SK-N-SH treated with all-trans-retinoic acid at 6 μM for 48 hours (cell line): ENCODE measurements around the gene CALCOCO1.

Experiments
- ATAC-seq: fragments of 200-7000 bp; cut with Tn5 transposase; 3 replicates; pipeline ENCODE4 v1.9.1; 2020; ENCODE audit warnings: mild to moderate bottlenecking, moderate library complexity
- ARNTL ChIP-seq: fragments of 450-650 bp; formaldehyde crosslinking; IDR thresholded peaks from 2 replicates; pipeline ENCODE4 v1.5.0; 2020; ENCODE audit warnings: low read depth, mild to moderate bottlenecking, moderate library complexity, borderline replicate concordance
- BACH2 ChIP-seq: fragments of 250-450 bp; sonication (Bioruptor Pico); IDR thresholded peaks from 2 replicates; pipeline ENCODE4 v1.9.0; 2021; ENCODE audit warnings: mild to moderate bottlenecking, borderline replicate concordance
- CSDC2 ChIP-seq: fragments of 250-450 bp; sonication (Bioruptor Pico); IDR thresholded peaks from 2 replicates; pipeline ENCODE4 v1.5.0; 2020; ENCODE audit warnings: mild to moderate bottlenecking, moderate library complexity
- CSRNP3 ChIP-seq: fragments of 250-450 bp; sonication (Bioruptor Pico); IDR thresholded peaks from 2 replicates; pipeline ENCODE4 v1.5.1; 2021; ENCODE audit warnings: mild to moderate bottlenecking, moderate library complexity
- ESRRG ChIP-seq: fragments of 250-450 bp; sonication (Bioruptor Pico); IDR thresholded peaks from 2 replicates; pipeline ENCODE4 v1.6.1; 2021; ENCODE audit warnings: mild to moderate bottlenecking
- GLIS3 ChIP-seq: fragments of 250-450 bp; sonication (Bioruptor Pico); IDR thresholded peaks from 2 replicates; pipeline ENCODE4 v1.5.0; 2020; ENCODE audit warnings: mild to moderate bottlenecking, moderate library complexity
- ISL1 ChIP-seq: fragments of 250-450 bp; sonication (Bioruptor Pico); IDR thresholded peaks from 2 replicates; pipeline ENCODE4 v2.1.2; 2022; ENCODE audit warnings: mild to moderate bottlenecking, moderate library complexity
- OSR1 ChIP-seq: fragments of 250-450 bp; sonication (Bioruptor Pico); IDR thresholded peaks from 2 replicates; pipeline ENCODE4 v1.8.0; 2022; ENCODE audit warnings: moderate library complexity, mild to moderate bottlenecking, inconsistent platforms
- POU6F1 ChIP-seq: fragments of 250-450 bp; sonication (Bioruptor Pico); IDR thresholded peaks from 2 replicates; pipeline ENCODE4 v1.8.0; 2021; ENCODE audit warnings: low read depth, mild to moderate bottlenecking, moderate library complexity, borderline replicate concordance
- PPARA ChIP-seq: fragments of 250-450 bp; sonication (Bioruptor Pico); IDR thresholded peaks from 2 replicates; pipeline ENCODE4 v1.5.0; 2020; ENCODE audit warnings: mild to moderate bottlenecking, borderline replicate concordance
- RARB ChIP-seq: fragments of 250-450 bp; sonication (Bioruptor Pico); IDR thresholded peaks from 2 replicates; pipeline ENCODE4 v1.8.0; 2021; ENCODE audit warnings: mild to moderate bottlenecking, moderate library complexity
- SNAI2 ChIP-seq: fragments of 250-450 bp; sonication (Bioruptor Pico); IDR thresholded peaks from 2 replicates; pipeline ENCODE4 v1.5.0; 2020; ENCODE audit warnings: mild to moderate bottlenecking, moderate library complexity
- TCF4 ChIP-seq: fragments of 250-450 bp; sonication (Bioruptor Pico); IDR thresholded peaks from 2 replicates; pipeline ENCODE4 v1.8.0; 2021; ENCODE audit warnings: mild to moderate bottlenecking, moderate library complexity, borderline replicate concordance
- TOX ChIP-seq: fragments of 250-450 bp; sonication (Bioruptor Pico); IDR thresholded peaks from 2 replicates; pipeline ENCODE4 v1.8.0; 2021; ENCODE audit warnings: mild to moderate bottlenecking, moderate library complexity, borderline replicate concordance
- ZC3H10 ChIP-seq: fragments of 250-450 bp; sonication (Bioruptor Pico); IDR thresholded peaks from 2 replicates; pipeline ENCODE4 v1.5.1; 2021; ENCODE audit warnings: mild to moderate bottlenecking, moderate library complexity
- ZFP3 ChIP-seq: fragments of 250-450 bp; sonication (Bioruptor Pico); IDR thresholded peaks from 2 replicates; pipeline ENCODE4 v1.5.0; 2020; ENCODE audit warnings: mild to moderate bottlenecking, moderate library complexity
- ZFP30 ChIP-seq: fragments of 450-650 bp; formaldehyde crosslinking; IDR thresholded peaks from 2 replicates; pipeline ENCODE4 v1.5.0; 2022; ENCODE audit warnings: mild to moderate bottlenecking, moderate library complexity
- ZNF565 ChIP-seq: fragments of 450-650 bp; formaldehyde crosslinking; conservative IDR thresholded peaks from 2 replicates; pipeline ENCODE4 v1.5.0; 2020; ENCODE audit warnings: low read depth, mild to moderate bottlenecking, moderate library complexity
- ZNF70 ChIP-seq: fragments of 450-650 bp; formaldehyde crosslinking; IDR thresholded peaks from 2 replicates; pipeline ENCODE4 v1.5.0; 2020; ENCODE audit warnings: mild to moderate bottlenecking, moderate library complexity
- TF ChIP-seq, protein P1 (sequence below): fragments of 250-450 bp; sonication (Bioruptor Pico); IDR thresholded peaks from 2 replicates; pipeline ENCODE4 v1.5.0; 2020; ENCODE audit warnings: mild to moderate bottlenecking, moderate library complexity
- TF ChIP-seq, protein P2 (sequence below): fragments of 250-450 bp; sonication (Bioruptor Pico); IDR thresholded peaks from 2 replicates; pipeline ENCODE4 v1.8.0; 2020; ENCODE audit warnings: mild to moderate bottlenecking, moderate library complexity, borderline replicate concordance
- TF ChIP-seq, protein P3 (sequence below): fragments of 250-450 bp; sonication (Bioruptor Pico); IDR thresholded peaks from 2 replicates; pipeline ENCODE4 v1.5.1; 2020; ENCODE audit warnings: low read depth, mild to moderate bottlenecking, moderate library complexity

CALCOCO1 gene

GRCh38 chr12:53761306-53761705 is 34.1 kb upstream of the CALCOCO1 start:
- TF ChIP-seq ZNF565 (CRISPR knock-in tag), result no peak
- TF ChIP-seq, protein P1, sequence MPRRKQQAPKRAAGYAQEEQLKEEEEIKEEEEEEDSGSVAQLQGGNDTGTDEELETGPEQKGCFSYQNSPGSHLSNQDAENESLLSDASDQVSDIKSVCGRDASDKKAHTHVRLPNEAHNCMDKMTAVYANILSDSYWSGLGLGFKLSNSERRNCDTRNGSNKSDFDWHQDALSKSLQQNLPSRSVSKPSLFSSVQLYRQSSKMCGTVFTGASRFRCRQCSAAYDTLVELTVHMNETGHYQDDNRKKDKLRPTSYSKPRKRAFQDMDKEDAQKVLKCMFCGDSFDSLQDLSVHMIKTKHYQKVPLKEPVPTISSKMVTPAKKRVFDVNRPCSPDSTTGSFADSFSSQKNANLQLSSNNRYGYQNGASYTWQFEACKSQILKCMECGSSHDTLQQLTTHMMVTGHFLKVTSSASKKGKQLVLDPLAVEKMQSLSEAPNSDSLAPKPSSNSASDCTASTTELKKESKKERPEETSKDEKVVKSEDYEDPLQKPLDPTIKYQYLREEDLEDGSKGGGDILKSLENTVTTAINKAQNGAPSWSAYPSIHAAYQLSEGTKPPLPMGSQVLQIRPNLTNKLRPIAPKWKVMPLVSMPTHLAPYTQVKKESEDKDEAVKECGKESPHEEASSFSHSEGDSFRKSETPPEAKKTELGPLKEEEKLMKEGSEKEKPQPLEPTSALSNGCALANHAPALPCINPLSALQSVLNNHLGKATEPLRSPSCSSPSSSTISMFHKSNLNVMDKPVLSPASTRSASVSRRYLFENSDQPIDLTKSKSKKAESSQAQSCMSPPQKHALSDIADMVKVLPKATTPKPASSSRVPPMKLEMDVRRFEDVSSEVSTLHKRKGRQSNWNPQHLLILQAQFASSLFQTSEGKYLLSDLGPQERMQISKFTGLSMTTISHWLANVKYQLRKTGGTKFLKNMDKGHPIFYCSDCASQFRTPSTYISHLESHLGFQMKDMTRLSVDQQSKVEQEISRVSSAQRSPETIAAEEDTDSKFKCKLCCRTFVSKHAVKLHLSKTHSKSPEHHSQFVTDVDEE, result no peak
- ATAC-seq, result no peak

GRCh38 chr12:53759261-53759660 is 32.0 kb upstream of the CALCOCO1 start:
- no peak for ATAC-seq
- TF ChIP-seq CSDC2 (CRISPR knock-in tag), result no peak
- TF ChIP-seq OSR1 (CRISPR knock-in tag), result no peak
- TF ChIP-seq SNAI2 (CRISPR knock-in tag), result no peak
- no peak for TF ChIP-seq TOX (CRISPR knock-in tag)
- no peak for TF ChIP-seq ISL1
- no peak for TF ChIP-seq BACH2 (CRISPR knock-in tag)
- no peak for TF ChIP-seq ZC3H10 (CRISPR knock-in tag)
- TF ChIP-seq ESRRG (CRISPR knock-in tag), result no peak
- no peak for TF ChIP-seq RARB (CRISPR knock-in tag)
- no peak for TF ChIP-seq ARNTL (CRISPR knock-in tag)
- TF ChIP-seq, protein P2, sequence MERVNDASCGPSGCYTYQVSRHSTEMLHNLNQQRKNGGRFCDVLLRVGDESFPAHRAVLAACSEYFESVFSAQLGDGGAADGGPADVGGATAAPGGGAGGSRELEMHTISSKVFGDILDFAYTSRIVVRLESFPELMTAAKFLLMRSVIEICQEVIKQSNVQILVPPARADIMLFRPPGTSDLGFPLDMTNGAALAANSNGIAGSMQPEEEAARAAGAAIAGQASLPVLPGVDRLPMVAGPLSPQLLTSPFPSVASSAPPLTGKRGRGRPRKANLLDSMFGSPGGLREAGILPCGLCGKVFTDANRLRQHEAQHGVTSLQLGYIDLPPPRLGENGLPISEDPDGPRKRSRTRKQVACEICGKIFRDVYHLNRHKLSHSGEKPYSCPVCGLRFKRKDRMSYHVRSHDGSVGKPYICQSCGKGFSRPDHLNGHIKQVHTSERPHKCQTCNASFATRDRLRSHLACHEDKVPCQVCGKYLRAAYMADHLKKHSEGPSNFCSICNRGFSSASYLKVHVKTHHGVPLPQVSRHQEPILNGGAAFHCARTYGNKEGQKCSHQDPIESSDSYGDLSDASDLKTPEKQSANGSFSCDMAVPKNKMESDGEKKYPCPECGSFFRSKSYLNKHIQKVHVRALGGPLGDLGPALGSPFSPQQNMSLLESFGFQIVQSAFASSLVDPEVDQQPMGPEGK (CRISPR knock-in tag), result no peak
- TF ChIP-seq ZFP3 (CRISPR knock-in tag), result no peak
- no peak for TF ChIP-seq ZFP30 (CRISPR knock-in tag)
- no peak for TF ChIP-seq CSRNP3 (CRISPR knock-in tag)
- no peak for TF ChIP-seq TCF4
- TF ChIP-seq GLIS3 (CRISPR knock-in tag), result no peak
- TF ChIP-seq, protein P3, sequence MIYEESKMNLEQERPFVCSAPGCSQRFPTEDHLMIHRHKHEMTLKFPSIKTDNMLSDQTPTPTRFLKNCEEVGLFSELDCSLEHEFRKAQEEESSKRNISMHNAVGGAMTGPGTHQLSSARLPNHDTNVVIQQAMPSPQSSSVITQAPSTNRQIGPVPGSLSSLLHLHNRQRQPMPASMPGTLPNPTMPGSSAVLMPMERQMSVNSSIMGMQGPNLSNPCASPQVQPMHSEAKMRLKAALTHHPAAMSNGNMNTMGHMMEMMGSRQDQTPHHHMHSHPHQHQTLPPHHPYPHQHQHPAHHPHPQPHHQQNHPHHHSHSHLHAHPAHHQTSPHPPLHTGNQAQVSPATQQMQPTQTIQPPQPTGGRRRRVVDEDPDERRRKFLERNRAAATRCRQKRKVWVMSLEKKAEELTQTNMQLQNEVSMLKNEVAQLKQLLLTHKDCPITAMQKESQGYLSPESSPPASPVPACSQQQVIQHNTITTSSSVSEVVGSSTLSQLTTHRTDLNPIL (CRISPR knock-in tag), result no peak
- no peak for TF ChIP-seq ZNF70
- TF ChIP-seq ZNF565 (CRISPR knock-in tag), result no peak
- no peak for TF ChIP-seq PPARA

DNA sequence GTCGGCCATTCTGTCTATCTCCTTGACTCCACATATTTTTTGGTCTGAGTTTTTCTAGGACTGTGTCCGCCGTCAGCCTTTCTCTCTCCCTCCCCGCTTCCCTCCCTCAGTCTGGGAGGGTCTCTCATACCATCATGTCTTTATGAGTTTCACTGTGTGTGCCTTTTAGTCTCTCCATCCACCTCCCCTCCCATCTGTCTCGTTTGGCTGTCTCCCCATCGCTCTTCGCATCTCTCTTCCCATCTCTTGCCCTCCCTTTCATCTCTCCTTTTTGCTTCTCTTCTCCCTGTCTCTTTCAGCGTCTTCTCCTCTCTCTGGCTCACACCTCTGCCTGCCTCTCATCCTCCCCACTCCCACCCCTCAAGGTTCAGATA is 31.5 kb upstream of the CALCOCO1 start:
- ATAC-seq, result no peak
- no peak for TF ChIP-seq ARNTL (CRISPR knock-in tag)

- ATAC-seq, result no peak
- no peak for TF ChIP-seq ZNF70
- TF ChIP-seq ESRRG (CRISPR knock-in tag), result no peak
- TF ChIP-seq TOX (CRISPR knock-in tag), result no peak
- TF ChIP-seq, protein P1, result no peak
- TF ChIP-seq SNAI2 (CRISPR knock-in tag), result no peak
- TF ChIP-seq ZFP3 (CRISPR knock-in tag), result no peak
- TF ChIP-seq RARB (CRISPR knock-in tag), result no peak
- TF ChIP-seq BACH2 (CRISPR knock-in tag), result no peak
- no peak for TF ChIP-seq POU6F1
- TF ChIP-seq ISL1, result no peak
- TF ChIP-seq, protein P3 (CRISPR knock-in tag), result no peak
- TF ChIP-seq PPARA, result no peak
Observed at GRCh38 chr12:53758081-53758729, 31.0 kb upstream of the CALCOCO1 start.
